ENCODE measurements around the gene CDO1.

CDO1 gene

GRCh38 chr5:115816226-115817081 lies at the start of gene CDO1:
Gene CDO1 (minus strand): TSS chr5:115816659. CDS start chr5:115816397, 262 bp downstream.
- peak; percentile 34 for DNase-seq (ENCODE audit: extremely low spot score)
- ChIA-PET CTCF (no interaction called here), POLR2A (interaction anchor here (0.6 kb wide), 1 partner anchor 1076 kb away, joined by 6 read pairs; no protein-coding TSS in a partner anchor)
- TF ChIP-seq CTCF (IDR thresholded peaks at IDR 0.05; ENCODE audit: control extremely low read depth, extremely low read depth, low read depth, missing control alignments), result no peak

GRCh38 chr5:115859378-115859777 lies 42.9 kb upstream of the CDO1 start:
- ChIA-PET CTCF (interaction anchor here (1.1 to 2.9 kb wide), 3 partner anchors 11 to 16 kb away, joined by 3 to 8 read pairs (median 4); no protein-coding TSS in a partner anchor), POLR2A (no interaction called here)
- no peak for DNase-seq (ENCODE audit: extremely low spot score)
- no peak for TF ChIP-seq CTCF (IDR thresholded peaks at IDR 0.05; ENCODE audit: control extremely low read depth, extremely low read depth, low read depth, missing control alignments)

- TF ChIP-seq CTCF (IDR thresholded peaks at IDR 0.05; ENCODE audit: control extremely low read depth, extremely low read depth, low read depth, missing control alignments), result no peak
- no peak for DNase-seq (ENCODE audit: extremely low spot score)
- POLR2A ChIA-PET, result no interaction called here
- CTCF ChIA-PET, result interaction anchor here (1.0 to 2.9 kb wide), 4 partner anchors 12 to 15 kb away, joined by 3 to 8 read pairs (median 4); no protein-coding TSS in a partner anchor
These were observed 41.9 kb upstream of the CDO1 start for GRCh38 chr5:115858396-115858795.

- TF ChIP-seq CTCF (IDR thresholded peaks at IDR 0.05; ENCODE audit: control extremely low read depth, extremely low read depth, low read depth, missing control alignments), result no peak
- DNase-seq (ENCODE audit: extremely low spot score), result no peak
- ChIA-PET POLR2A (no interaction called here), CTCF (interaction anchor here (1.0 kb wide), 1 partner anchor 14 kb away, joined by 3 read pairs; no protein-coding TSS in a partner anchor)
These were observed 41.3 kb upstream of the CDO1 start for GRCh38 chr5:115857626-115858349.

GRCh38 chr5:115857057-115857479 lies 40.6 kb upstream of the CDO1 start:
- ChIA-PET POLR2A (no interaction called here), CTCF (no interaction called here)
- TF ChIP-seq CTCF (IDR thresholded peaks at IDR 0.05; ENCODE audit: control extremely low read depth, extremely low read depth, low read depth, missing control alignments), result no peak
- no peak for DNase-seq (ENCODE audit: extremely low spot score)

- POLR2A ChIA-PET, result no interaction called here
- TF ChIP-seq CTCF (IDR thresholded peaks at IDR 0.05; ENCODE audit: control extremely low read depth, extremely low read depth, low read depth, missing control alignments), result no peak
- DNase-seq (ENCODE audit: extremely low spot score), result no peak
- CTCF ChIA-PET, result interaction anchor here (1.3 kb wide), 1 partner anchor 10 kb away, joined by 3 read pairs; no protein-coding TSS in a partner anchor
These were observed 39.5 kb upstream of the CDO1 start for GRCh38 chr5:115855959-115856358.
